22Rv1 (cell line): ENCODE results near the gene CEP63.

Experiments used
- ZFX ChIP-seq: fragments of 450-650 bp; IDR thresholded peaks from 2 replicates; pipeline ENCODE4 v1.6.1; 2017; ENCODE audit warnings: antibody characterized with exemption, borderline replicate concordance
- TF ChIP-seq, protein P1 (sequence below): fragments of 450-650 bp; IDR thresholded peaks from 2 replicates; pipeline ENCODE4 v1.5.1; 2017; ENCODE audit warnings: mild to moderate bottlenecking

DNA sequence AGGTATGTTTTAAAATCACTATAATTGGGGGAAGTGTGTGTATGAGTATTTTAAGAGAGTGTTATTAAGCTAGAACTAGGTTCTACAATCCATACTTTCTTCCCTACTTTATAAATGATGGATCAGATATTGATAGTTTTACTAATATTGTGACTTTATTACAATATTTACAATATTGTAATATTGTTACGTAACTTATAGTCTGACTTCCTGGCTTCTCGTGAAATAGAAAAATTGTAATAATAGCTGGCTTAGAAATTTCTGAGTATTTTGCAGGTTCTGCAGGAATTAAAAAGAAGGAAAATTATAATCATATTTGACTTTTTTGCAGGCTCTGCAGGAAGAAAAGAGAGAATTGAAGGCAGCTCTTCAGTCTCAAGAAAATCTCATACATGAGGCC lies 60.0 kb downstream of the CEP63 start:
- TF ChIP-seq, protein P1, sequence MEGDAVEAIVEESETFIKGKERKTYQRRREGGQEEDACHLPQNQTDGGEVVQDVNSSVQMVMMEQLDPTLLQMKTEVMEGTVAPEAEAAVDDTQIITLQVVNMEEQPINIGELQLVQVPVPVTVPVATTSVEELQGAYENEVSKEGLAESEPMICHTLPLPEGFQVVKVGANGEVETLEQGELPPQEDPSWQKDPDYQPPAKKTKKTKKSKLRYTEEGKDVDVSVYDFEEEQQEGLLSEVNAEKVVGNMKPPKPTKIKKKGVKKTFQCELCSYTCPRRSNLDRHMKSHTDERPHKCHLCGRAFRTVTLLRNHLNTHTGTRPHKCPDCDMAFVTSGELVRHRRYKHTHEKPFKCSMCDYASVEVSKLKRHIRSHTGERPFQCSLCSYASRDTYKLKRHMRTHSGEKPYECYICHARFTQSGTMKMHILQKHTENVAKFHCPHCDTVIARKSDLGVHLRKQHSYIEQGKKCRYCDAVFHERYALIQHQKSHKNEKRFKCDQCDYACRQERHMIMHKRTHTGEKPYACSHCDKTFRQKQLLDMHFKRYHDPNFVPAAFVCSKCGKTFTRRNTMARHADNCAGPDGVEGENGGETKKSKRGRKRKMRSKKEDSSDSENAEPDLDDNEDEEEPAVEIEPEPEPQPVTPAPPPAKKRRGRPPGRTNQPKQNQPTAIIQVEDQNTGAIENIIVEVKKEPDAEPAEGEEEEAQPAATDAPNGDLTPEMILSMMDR, result no peak
- TF ChIP-seq ZFX, result no peak
